Measurements from ENCODE around the gene NME7.

The NME7 gene

GRCh38 chr1:169141356-169141755 lies 226.2 kb downstream of the NME7 start:
- peak; percentile 89 for FAIRE-seq
- TF ChIP-seq, protein P1, sequence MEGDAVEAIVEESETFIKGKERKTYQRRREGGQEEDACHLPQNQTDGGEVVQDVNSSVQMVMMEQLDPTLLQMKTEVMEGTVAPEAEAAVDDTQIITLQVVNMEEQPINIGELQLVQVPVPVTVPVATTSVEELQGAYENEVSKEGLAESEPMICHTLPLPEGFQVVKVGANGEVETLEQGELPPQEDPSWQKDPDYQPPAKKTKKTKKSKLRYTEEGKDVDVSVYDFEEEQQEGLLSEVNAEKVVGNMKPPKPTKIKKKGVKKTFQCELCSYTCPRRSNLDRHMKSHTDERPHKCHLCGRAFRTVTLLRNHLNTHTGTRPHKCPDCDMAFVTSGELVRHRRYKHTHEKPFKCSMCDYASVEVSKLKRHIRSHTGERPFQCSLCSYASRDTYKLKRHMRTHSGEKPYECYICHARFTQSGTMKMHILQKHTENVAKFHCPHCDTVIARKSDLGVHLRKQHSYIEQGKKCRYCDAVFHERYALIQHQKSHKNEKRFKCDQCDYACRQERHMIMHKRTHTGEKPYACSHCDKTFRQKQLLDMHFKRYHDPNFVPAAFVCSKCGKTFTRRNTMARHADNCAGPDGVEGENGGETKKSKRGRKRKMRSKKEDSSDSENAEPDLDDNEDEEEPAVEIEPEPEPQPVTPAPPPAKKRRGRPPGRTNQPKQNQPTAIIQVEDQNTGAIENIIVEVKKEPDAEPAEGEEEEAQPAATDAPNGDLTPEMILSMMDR (IDR thresholded peaks at IDR 0.05; ENCODE audit: insufficient read depth, missing control alignments), result no peak
- no peak for DNase-seq (ENCODE audit: insufficient read length, low spot score)

DNA sequence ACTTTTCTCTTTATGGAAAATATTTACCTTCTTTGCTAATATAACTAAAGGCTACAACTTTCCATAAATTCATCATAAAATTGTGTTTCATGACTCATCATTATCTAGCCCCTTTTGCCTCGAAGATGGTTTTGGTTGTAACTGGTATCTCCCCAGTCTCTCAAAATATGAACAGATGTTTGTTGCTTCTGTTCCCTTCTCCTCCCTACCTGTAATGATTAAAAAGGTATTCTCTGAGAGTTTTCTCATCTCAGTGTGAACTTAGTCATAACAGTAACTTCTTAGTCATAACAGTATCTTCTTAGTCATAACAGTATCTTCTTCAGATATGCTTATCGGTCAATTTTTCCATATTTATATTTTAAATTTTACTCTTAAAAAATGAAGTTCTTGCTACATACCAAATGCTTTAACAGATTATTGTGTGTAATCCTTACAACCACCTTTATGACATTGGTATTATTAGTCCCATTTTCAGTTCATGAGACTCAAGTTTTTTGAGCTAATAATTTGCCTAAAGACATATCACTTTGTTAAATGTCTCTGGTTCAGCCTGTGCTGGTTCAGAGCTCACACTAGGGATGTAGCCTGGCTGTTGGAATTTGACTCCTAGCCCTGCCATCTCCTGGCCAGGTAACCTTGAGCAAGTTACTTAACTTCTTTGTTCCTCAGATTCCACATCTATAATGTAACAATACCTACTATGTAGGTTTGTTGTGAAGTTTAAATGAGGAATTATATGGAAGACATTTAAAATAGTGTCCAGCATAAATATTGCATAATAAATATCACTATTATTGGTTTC lies 228.5 kb downstream of the NME7 start:
- DNase-seq (ENCODE audit: insufficient read length, low spot score) (no peak), FAIRE-seq (peak; percentile 56)
- TF ChIP-seq, protein P1 (IDR thresholded peaks at IDR 0.05; ENCODE audit: insufficient read depth, missing control alignments), result no peak

- TF ChIP-seq, protein P1 (IDR thresholded peaks at IDR 0.05; ENCODE audit: insufficient read depth, missing control alignments), result no peak
- FAIRE-seq, result no peak
Measured at GRCh38 chr1:169137357-169137756, 230.2 kb downstream of the NME7 start.

DNA sequence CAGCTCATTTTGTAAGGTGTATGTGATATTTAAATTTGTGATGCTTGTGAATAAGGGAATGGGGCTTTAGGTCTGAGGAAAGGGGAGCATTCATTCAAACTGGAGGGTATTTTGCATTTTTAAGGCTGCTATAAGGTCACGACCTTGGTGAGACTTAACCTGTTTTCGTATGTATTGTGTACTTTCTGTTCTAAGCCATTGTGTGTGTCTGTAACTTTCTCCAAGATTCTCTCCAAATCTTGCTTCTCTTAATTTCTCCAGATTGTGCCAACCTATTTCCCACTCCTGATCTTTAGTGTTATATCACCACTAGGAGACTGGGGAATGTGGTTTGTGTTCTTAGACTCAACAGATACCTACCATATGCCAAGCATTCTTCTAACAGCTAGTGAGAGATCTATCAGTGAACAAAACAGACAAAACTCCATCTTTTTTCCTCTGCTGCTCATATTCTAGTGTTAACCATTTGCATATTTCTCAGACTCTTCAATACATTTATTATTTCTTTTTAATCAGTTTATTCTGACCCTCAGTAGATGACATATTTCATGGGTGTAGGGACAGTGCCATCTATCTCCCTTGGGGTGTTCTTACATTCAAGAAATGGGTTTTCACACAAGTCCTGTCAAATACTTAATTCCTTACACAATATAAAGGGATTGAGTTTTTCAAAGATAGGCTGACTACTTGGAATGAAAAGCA lies 233.6 kb downstream of the NME7 start:
- TF ChIP-seq, protein P1 (IDR thresholded peaks at IDR 0.05; ENCODE audit: insufficient read depth, missing control alignments), result no peak
- peak; percentile 25 for FAIRE-seq
- DNase-seq (ENCODE audit: insufficient read length, low spot score), result no peak

More at GRCh38 chr1:169137357-169137756, 230.2 kb downstream of the NME7 start:
- no peak for DNase-seq (ENCODE audit: insufficient read length, low spot score)

DNA sequence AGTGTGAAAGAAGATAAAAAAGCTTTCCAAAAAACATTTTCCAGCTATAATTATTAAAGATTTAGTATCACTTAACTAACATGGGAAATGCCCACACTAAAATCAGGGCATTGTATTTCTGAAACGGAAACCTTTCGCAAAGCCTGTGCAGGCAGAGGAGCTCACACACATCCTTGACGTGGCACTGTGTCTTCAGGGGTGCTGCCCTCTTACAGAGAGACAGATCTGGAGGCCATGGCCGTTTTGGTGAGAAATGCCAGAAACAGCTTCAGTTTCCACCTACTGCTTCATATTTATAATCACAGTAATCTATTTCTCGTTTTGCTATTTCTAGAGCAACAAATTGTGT lies 234.4 kb downstream of the NME7 start:
- DNase-seq (ENCODE audit: insufficient read length, low spot score) (no peak), FAIRE-seq (no peak)
- TF ChIP-seq, protein P1 (IDR thresholded peaks at IDR 0.05; ENCODE audit: insufficient read depth, missing control alignments), result no peak

- FAIRE-seq (no peak), DNase-seq (ENCODE audit: insufficient read length, low spot score) (no peak)
- TF ChIP-seq, protein P1 (IDR thresholded peaks at IDR 0.05; ENCODE audit: insufficient read depth, missing control alignments), result no peak
Measured at GRCh38 chr1:169132512-169133227, 234.9 kb downstream of the NME7 start.
